Keratinocyte (primary cell): Measurements from ENCODE around the gene CD7. TPM values are rescaled to one million over a fixed set of nuclear protein-coding genes. Genes with fewer than 3 reads are reported as not detected.

ENCODE experiments used
- DNase-seq: peaks from one replicate; pipeline ENCODE4 v3.0.0-alpha.2; 2011; ENCODE audit warnings: low read depth, missing footprints, low spot score
- FAIRE-seq: peaks from 2 replicates; lab custom pipeline; 2011; peaks lifted over from hg19 to GRCh38; lab: Jason Lieb, UNC
- H2AFZ ChIP-seq: 2 replicates; pipeline ENCODE4 v1.6.0; 2012; ENCODE audit warnings: low read length, control low read depth, inconsistent platforms; ENCODE audit not compliant: control insufficient read depth
- H3K27ac ChIP-seq: 2 replicates; pipeline ENCODE4 v1.5.1; 2011; ENCODE audit warnings: low read length; ENCODE audit not compliant: control insufficient read depth, insufficient read depth
- H3K27me3 ChIP-seq: 3 replicates; pipeline ENCODE4 v1.6.0; 2011; ENCODE audit warnings: low read length; ENCODE audit not compliant: control insufficient read depth, insufficient read depth; ENCODE audit errors: extremely low read depth
- H3K36me3 ChIP-seq, 2 experiments: 2 replicates in 1 of 2; 3 replicates in 1 of 2; pipeline ENCODE4 v1.5.1; 2011; ENCODE audit warnings: low read length in 2 of 2, mild to moderate bottlenecking in 1 of 2; ENCODE audit not compliant: control insufficient read depth in 2 of 2, insufficient read depth in 2 of 2; ENCODE audit errors: extremely low read depth in 1 of 2
- H3K4me1 ChIP-seq: 3 replicates; pipeline ENCODE4 v1.5.1; 2011; ENCODE audit warnings: low read length; ENCODE audit not compliant: control insufficient read depth, insufficient read depth; ENCODE audit errors: extremely low read depth
- H3K4me2 ChIP-seq: 3 replicates; pipeline ENCODE4 v1.6.0; 2011; ENCODE audit warnings: low read depth, low read length; ENCODE audit not compliant: control insufficient read depth, insufficient read depth; ENCODE audit errors: extremely low read depth
- H3K4me3 ChIP-seq, 3 experiments: fragments of 200-600 bp in 1 of 3; sonication (generic) in 1 of 3; 2 replicates in 2 of 3; 3 replicates in 1 of 3; pipeline ENCODE4 v1.5.1; 2011 to 2016; ENCODE audit warnings: low read length in 3 of 3, mild to moderate bottlenecking in 3 of 3, control low read depth in 2 of 3, inconsistent platforms in 1 of 3, low read depth in 1 of 3, mixed read lengths in 1 of 3, mixed run types in 1 of 3, moderate library complexity in 1 of 3; ENCODE audit not compliant: control insufficient read depth in 2 of 3, insufficient read depth in 2 of 3; ENCODE audit errors: extremely low read depth in 1 of 3
- H3K79me2 ChIP-seq: 2 replicates; pipeline ENCODE4 v1.6.0; 2012; ENCODE audit warnings: low read length; ENCODE audit not compliant: control insufficient read depth, insufficient read depth
- H3K9ac ChIP-seq: 3 replicates; pipeline ENCODE4 v1.6.0; 2011; ENCODE audit warnings: low read length; ENCODE audit not compliant: control insufficient read depth, insufficient read depth; ENCODE audit errors: extremely low read depth
- H3K9me1 ChIP-seq: 3 replicates; pipeline ENCODE4 v1.6.0; 2011; ENCODE audit warnings: low read length; ENCODE audit not compliant: control insufficient read depth, insufficient read depth; ENCODE audit errors: extremely low read depth
- H3K9me3 ChIP-seq: 2 replicates; pipeline ENCODE4 v1.5.1; 2012; ENCODE audit warnings: low read depth, low read length; ENCODE audit not compliant: control insufficient read depth
- H4K20me1 ChIP-seq: 3 replicates; pipeline ENCODE4 v1.6.0; 2011; ENCODE audit warnings: low read length; ENCODE audit not compliant: control insufficient read depth, insufficient read depth; ENCODE audit errors: extremely low read depth
- CTCF ChIP-seq, 3 experiments: IDR thresholded peaks in 1 of 3; conservative IDR thresholded peaks in 1 of 3; optimal IDR thresholded peaks in 1 of 3; 2 replicates in 2 of 3; 3 replicates in 1 of 3; pipeline versions ENCODE3 to v1.5.1; 2011; ENCODE audit warnings: low read length in 3 of 3, mild to moderate bottlenecking in 3 of 3, moderate library complexity in 2 of 3, control low read depth in 1 of 3, inconsistent platforms in 1 of 3; ENCODE audit not compliant: insufficient read depth in 2 of 3; ENCODE audit errors: extremely low read depth in 1 of 3
- EZH2 ChIP-seq: IDR thresholded peaks from one replicate; pipeline ENCODE4 v1.6.1; 2012; ENCODE audit warnings: inconsistent platforms, mild to moderate bottlenecking, low read length, moderate library complexity
- dilution Hi-C: fragments of 300-500 bp; cut with MboI; formaldehyde crosslinking; loops from one replicate; pipeline ENCODE4 v1.7.0; 2020; ENCODE audit warnings: low sequenced_read_pairs; ENCODE audit not compliant: extremely low pct_ligation_motif_present
- polyA plus RNA-seq, 5 experiments: library from polyadenylated mRNA; depleted of rRNA in 3 of 5; stranded (reverse) in 3 of 5; stranded (forward) in 1 of 5; unstranded in 1 of 5; fragments of >200 nt; gene quantifications; 1 replicate in 1 of 5; 2 replicates in 3 of 5; 3 replicates in 1 of 5; pipeline versions ENCODE4 v1.2.1 to v1.2.3, GENCODE V29; 2011 to 2012; ENCODE audit warnings: missing spikeins in 2 of 5, low read depth in 1 of 5, low replicate concordance in 1 of 5

Gene CD7
- polyA plus RNA-seq, 1 donor (not counting 4 experiments of a cell fraction or from before 2014, with no cell fraction given) = not detected

- Histone ChIP-seq H3K27me3 (peaks cover 22% of the 10 kb centered on the region), H3K4me1 (no peaks in the 10 kb centered on the region), H3K36me3 (no peaks in the 10 kb centered on the region), H3K9me3 (no peaks in the 10 kb centered on the region), H3K9me1 (no peaks in the 10 kb centered on the region), H4K20me1 (no peaks in the 10 kb centered on the region), H3K4me2 (no peak overlapping the region), H3K9ac (no peak overlapping the region), H3K4me3 (no peak overlapping the region), H2AFZ (no peak overlapping the region), H3K27ac (no peak overlapping the region), H3K79me2 (no peaks in the 10 kb centered on the region)
- dilution Hi-C loops = loop anchor here (10.0 kb wide), 1 partner anchor 88 kb away; no protein-coding TSS in a partner anchor
- no peak for TF ChIP-seq CTCF (optimal IDR thresholded peaks at IDR 0.05 in 1 of 3, IDR thresholded peaks at IDR 0.05 in 1 of 3, conservative IDR thresholded peaks at IDR 0.05 in 1 of 3; ENCODE audit: extremely low read depth in 1 of 3, insufficient read depth in 2 of 3, low read length in 3 of 3)
- no peak for TF ChIP-seq EZH2
- no peak for FAIRE-seq
- DNase-seq = no peak
Measured at GRCh38 chr17:82346342-82347300, 29.2 kb upstream of the CD7 start.

- TF ChIP-seq EZH2 (no peak), CTCF (optimal IDR thresholded peaks at IDR 0.05 in 1 of 3, IDR thresholded peaks at IDR 0.05 in 1 of 3, conservative IDR thresholded peaks at IDR 0.05 in 1 of 3; ENCODE audit: extremely low read depth in 1 of 3, insufficient read depth in 2 of 3, low read length in 3 of 3) (no peak)
- dilution Hi-C loops = loop anchor here (10.0 kb wide), 1 partner anchor 89 kb away; no protein-coding TSS in a partner anchor
Measured at GRCh38 chr17:82345151-82345976, 28.0 kb upstream of the CD7 start.

More at GRCh38 chr17:82345151-82345976, 28.0 kb upstream of the CD7 start:
- Histone ChIP-seq H3K9me3 (no peaks in the 10 kb centered on the region), H3K27me3 (peaks cover 22% of the 10 kb centered on the region), H3K9me1 (no peaks in the 10 kb centered on the region), H3K4me2 (no peak overlapping the region), H3K27ac (no peak overlapping the region), H3K4me1 (no peaks in the 10 kb centered on the region), H3K9ac (no peak overlapping the region), H3K4me3 (no peak overlapping the region), H3K79me2 (no peaks in the 10 kb centered on the region), H4K20me1 (no peaks in the 10 kb centered on the region), H3K36me3 (no peaks in the 10 kb centered on the region), H2AFZ (no peak overlapping the region)
- DNase-seq (no peak), FAIRE-seq (no peak)
